SU-DHL-6 (cell line): ENCODE data around the gene DNPH1.

Experiments used
- H2AFZ ChIP-seq: fragments of 200-600 bp; sonication (generic); 2 replicates; pipeline ENCODE4 v1.6.1; 2014; ENCODE audit warnings: low read depth, mild to moderate bottlenecking, moderate library complexity, mixed read lengths, antibody characterized with exemption, low read length; ENCODE audit not compliant: severe bottlenecking
- H3F3A ChIP-seq: fragments of 200-600 bp; shearing (Covaris generic); 2 replicates; pipeline ENCODE4 v1.6.0; 2016; ENCODE audit warnings: antibody characterized with exemption, mild to moderate bottlenecking; ENCODE audit not compliant: insufficient read depth
- H3K27ac ChIP-seq: fragments of 200-600 bp; sonication (generic); 2 replicates; pipeline ENCODE4 v1.5.1; 2016; ENCODE audit warnings: low read depth, mild to moderate bottlenecking, low read length, moderate library complexity, mixed read lengths
- H3K27me3 ChIP-seq: fragments of 200-600 bp; sonication (generic), shearing (Covaris generic); 2 replicates; pipeline ENCODE4 v1.6.0; 2014; ENCODE audit warnings: mild to moderate bottlenecking, low read length
- H3K36me3 ChIP-seq: fragments of 200-600 bp; sonication (generic); 2 replicates; pipeline ENCODE4 v1.6.1; 2014; ENCODE audit warnings: mild to moderate bottlenecking, low read length, mixed read lengths
- H3K4me2 ChIP-seq: fragments of 300-600, 200-600 bp; shearing (Covaris generic), sonication (generic); 2 replicates; pipeline ENCODE4 v1.6.0; 2014; ENCODE audit warnings: low read length, low read depth, mild to moderate bottlenecking; ENCODE audit not compliant: poor library complexity, severe bottlenecking
- H3K4me3 ChIP-seq: fragments of 200-600 bp; sonication (generic); 2 replicates; pipeline ENCODE4 v1.5.1; 2014; ENCODE audit warnings: antibody characterized with exemption, low read length, mild to moderate bottlenecking, mixed read lengths; ENCODE audit not compliant: insufficient read depth, poor library complexity, severe bottlenecking
- H3K79me2 ChIP-seq: fragments of 200-600 bp; sonication (generic); 2 replicates; pipeline ENCODE4 v1.6.1; 2014; ENCODE audit warnings: mild to moderate bottlenecking, low read length, moderate library complexity; ENCODE audit not compliant: insufficient read depth
- H3K9ac ChIP-seq: fragments of 200-600 bp; sonication (generic); 2 replicates; pipeline ENCODE4 v1.7.0; 2014; ENCODE audit warnings: mild to moderate bottlenecking, low read length
- H3K9me2 ChIP-seq: fragments of 200-600 bp; sonication (generic); replicated peaks from 2 replicates; pipeline ENCODE4 v1.6.1; 2014; ENCODE audit warnings: low read length; ENCODE audit not compliant: insufficient read depth
- H3K9me3 ChIP-seq: fragments of 200-600 bp; sonication (generic); 2 replicates; pipeline ENCODE4 v1.6.1; 2014; ENCODE audit warnings: low read length, mixed read lengths; ENCODE audit not compliant: insufficient read depth
- H4K20me1 ChIP-seq: fragments of 200-600 bp; sonication (generic); 2 replicates; pipeline ENCODE4 v1.6.1; 2014; ENCODE audit warnings: low read depth, mild to moderate bottlenecking, antibody characterized with exemption, low read length, moderate library complexity, mixed read lengths
- EZH2phosphoT487 ChIP-seq: fragments of 200-600 bp; sonication (generic), shearing (Covaris generic); conservative IDR thresholded peaks from 2 replicates; pipeline ENCODE4 v1.6.1; 2018; ENCODE audit warnings: mild to moderate bottlenecking, antibody characterized with exemption, low read length, moderate library complexity, mixed read lengths
- TF ChIP-seq, protein P1 (sequence below): fragments of 200-600 bp; sonication (generic); IDR thresholded peaks from one replicate; pipeline ENCODE4 v1.5.1; 2017; ENCODE audit warnings: antibody characterized with exemption, mild to moderate bottlenecking, low read length, moderate library complexity; ENCODE audit not compliant: insufficient read depth, poor library complexity, severe bottlenecking

Gene DNPH1

DNA sequence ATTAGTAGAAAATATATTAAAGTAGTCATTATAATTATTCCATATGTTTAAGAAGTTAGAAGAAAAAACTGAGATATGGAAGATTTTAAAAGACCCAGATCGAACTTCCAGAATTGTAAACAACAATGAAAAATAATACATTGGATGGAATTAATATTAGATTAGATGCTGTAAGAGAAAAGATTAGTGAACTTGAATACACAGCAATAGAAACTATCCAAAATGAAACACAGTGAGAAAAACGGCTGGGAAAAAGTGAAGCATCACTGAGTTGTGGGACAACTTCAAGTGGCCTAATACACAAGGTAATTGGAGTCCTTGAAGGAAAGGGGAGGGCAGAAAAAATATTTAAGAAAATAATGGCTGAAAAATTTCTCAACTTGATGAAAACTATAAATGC lies 9.8 kb upstream of the DNPH1 start:
- Histone ChIP-seq H3K27me3 (0 out of 2 replicates have a peak, but pooled peaks cover 3% of the 10 kb centered on the region), H3K9me2 (no peaks in the 10 kb centered on the region), H3K9me3 (peaks cover 4% of the 10 kb centered on the region; the same call in 1 of the 2 replicates), H3K4me2 (no peak overlapping the region), H3F3A (no peaks in the 10 kb centered on the region), H4K20me1 (no peaks in the 10 kb centered on the region), H3K9ac (no peak overlapping the region), H3K79me2 (no peaks in the 10 kb centered on the region), H3K27ac (no peak overlapping the region), H3K36me3 (no peaks in the 10 kb centered on the region), H2AFZ (no peak overlapping the region), H3K4me3 (no peak overlapping the region)
- TF ChIP-seq, protein P1, sequence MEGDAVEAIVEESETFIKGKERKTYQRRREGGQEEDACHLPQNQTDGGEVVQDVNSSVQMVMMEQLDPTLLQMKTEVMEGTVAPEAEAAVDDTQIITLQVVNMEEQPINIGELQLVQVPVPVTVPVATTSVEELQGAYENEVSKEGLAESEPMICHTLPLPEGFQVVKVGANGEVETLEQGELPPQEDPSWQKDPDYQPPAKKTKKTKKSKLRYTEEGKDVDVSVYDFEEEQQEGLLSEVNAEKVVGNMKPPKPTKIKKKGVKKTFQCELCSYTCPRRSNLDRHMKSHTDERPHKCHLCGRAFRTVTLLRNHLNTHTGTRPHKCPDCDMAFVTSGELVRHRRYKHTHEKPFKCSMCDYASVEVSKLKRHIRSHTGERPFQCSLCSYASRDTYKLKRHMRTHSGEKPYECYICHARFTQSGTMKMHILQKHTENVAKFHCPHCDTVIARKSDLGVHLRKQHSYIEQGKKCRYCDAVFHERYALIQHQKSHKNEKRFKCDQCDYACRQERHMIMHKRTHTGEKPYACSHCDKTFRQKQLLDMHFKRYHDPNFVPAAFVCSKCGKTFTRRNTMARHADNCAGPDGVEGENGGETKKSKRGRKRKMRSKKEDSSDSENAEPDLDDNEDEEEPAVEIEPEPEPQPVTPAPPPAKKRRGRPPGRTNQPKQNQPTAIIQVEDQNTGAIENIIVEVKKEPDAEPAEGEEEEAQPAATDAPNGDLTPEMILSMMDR: no peak
- no peak for TF ChIP-seq EZH2phosphoT487

DNA sequence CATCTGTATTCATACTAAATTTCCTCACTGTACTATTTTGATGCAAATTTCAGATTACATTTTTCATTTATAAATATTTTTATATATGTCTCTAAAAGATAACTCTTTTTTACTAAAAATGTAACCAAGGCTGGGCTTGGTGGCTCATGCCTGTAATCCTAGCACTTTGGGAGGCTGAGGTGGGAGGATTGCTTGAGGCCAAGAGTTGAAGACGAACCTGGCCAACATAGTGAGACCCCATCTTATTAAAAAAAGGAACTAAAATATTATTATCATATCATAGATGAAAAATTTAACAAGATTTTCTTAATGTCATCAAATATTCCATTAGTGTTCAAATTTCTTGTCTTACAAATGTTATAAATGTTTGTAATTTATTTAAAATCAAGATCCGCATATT lies 6.6 kb upstream of the DNPH1 start:
- Histone ChIP-seq H2AFZ (no peak overlapping the region), H3K36me3 (no peaks in the 10 kb centered on the region), H3K79me2 (no peaks in the 10 kb centered on the region), H4K20me1 (no peaks in the 10 kb centered on the region), H3K4me2 (no peak overlapping the region), H3K9me2 (no peaks in the 10 kb centered on the region), H3K9ac (no peak overlapping the region), H3K27ac (no peak overlapping the region), H3K9me3 (peaks cover 4% of the 10 kb centered on the region; the same call in 1 of the 2 replicates), H3K4me3 (no peak overlapping the region), H3F3A (no peaks in the 10 kb centered on the region), H3K27me3 (0 out of 2 replicates have a peak, but pooled peaks cover 3% of the 10 kb centered on the region)
- TF ChIP-seq, protein P1: no peak
- no peak for TF ChIP-seq EZH2phosphoT487

DNA sequence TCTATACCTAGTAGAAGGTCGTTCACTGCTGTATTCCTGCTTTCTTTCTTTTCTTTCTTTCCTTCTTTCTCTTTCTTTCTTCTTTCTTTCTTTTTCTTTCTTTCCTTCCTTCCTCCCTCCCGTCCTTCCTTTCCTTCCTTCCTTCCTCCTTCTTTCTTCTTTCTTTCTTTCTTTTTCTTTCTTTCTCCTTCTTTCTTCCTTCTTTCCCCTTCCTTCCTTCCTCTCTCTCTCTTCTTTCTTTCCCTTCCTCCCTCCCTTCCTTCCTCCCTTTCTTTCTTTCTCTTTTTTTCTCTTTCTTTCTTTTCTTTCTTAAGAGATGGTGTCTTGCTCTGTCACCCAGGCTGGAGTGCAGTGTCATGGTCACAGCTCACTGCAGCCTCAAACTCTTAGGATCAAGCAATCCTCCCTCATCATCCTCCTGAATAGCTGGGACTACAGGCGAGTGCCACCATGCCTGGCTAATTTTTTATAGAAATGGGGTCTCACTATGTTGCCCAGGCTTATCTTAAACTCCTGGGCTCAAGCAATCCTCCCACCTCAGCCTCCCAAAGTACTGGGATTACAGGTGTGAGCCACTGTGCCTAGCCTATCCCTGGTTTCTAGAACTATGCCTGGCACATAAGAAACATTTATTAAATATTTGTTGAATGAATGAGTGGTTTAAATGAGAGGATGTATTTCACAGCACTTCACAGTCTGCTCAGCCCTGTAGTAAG lies 2.6 kb upstream of the DNPH1 start:
- H3K9me3 ChIP-seq: no peaks in the 10 kb centered on the region
- 0 out of 2 replicates have a peak, but pooled peaks cover 3% of the 10 kb centered on the region for H3K27me3 ChIP-seq
- no peak overlapping the region for H3K4me3 ChIP-seq
- H3K9me2 ChIP-seq: no peaks in the 10 kb centered on the region
- H3K27ac ChIP-seq: no peak overlapping the region
- peaks cover 18% of the 10 kb centered on the region for H3K79me2 ChIP-seq
- no peak overlapping the region for H3K4me2 ChIP-seq
- no peak overlapping the region for H3K9ac ChIP-seq
- no peaks in the 10 kb centered on the region for H3K36me3 ChIP-seq
- H3F3A ChIP-seq: 0 out of 2 replicates have a peak, but pooled peaks cover 9% of the 10 kb centered on the region
- no peak for TF ChIP-seq EZH2phosphoT487
- TF ChIP-seq, protein P1: no peak
- H4K20me1 ChIP-seq: no peaks in the 10 kb centered on the region
- H2AFZ ChIP-seq: no peak overlapping the region
